GM12878 (cell line): ENCODE measurements around the gene ABCC1. TPM values are rescaled to one million over a fixed set of nuclear protein-coding genes. Genes with fewer than 3 reads are reported as not detected.

Experiments used
- ATAC-seq: fragments of 200-7000 bp; cut with Tn5 transposase; 3 replicates; pipeline ENCODE4 v1.9.1; 2020; ENCODE audit warnings: mild to moderate bottlenecking, moderate library complexity
- BruUV-seq: library from RNA; stranded (reverse); fragments of 400-500 nt; replicated peaks from 2 replicates; lab custom pipeline; 2021; lab: Mats Ljungman, UMichigan
- CTCF ChIA-PET: fragments of 300-600 bp; sonication (Branson Sonifier 250); formaldehyde crosslinking; extraction: SDS; loops from one replicate; lab custom pipeline; 2021; ENCODE audit warnings: inconsistent platforms; lab: Yijun Ruan, JAX
- POLR2A ChIA-PET: fragments of 350-600 bp; formaldehyde crosslinking; extraction: SDS; loops from one replicate; lab custom pipeline; 2021; ENCODE audit warnings: inconsistent platforms; lab: Charles Lee
- RAD21 ChIA-PET: fragments of 300-600 bp; sonication (Branson Sonifier 250); formaldehyde crosslinking; loops from one replicate; lab custom pipeline; 2023; ENCODE audit warnings: antibody characterized with exemption; ENCODE audit not compliant: unreplicated experiment; lab: Charles Lee
- SMC1A ChIA-PET: fragments of 300-600 bp; sonication (Branson Sonifier 250); formaldehyde crosslinking; loops from one replicate; lab custom pipeline; 2023; ENCODE audit not compliant: unreplicated experiment, uncharacterized antibody; lab: Charles Lee
- DNase-seq: peaks from one replicate; pipeline ENCODE4 v3.0.0-alpha.2; 2011; ENCODE audit warnings: low read depth, low spot score
- FAIRE-seq: peaks from 3 replicates; lab custom pipeline; 2011; peaks lifted over from hg19 to GRCh38; lab: Jason Lieb, UNC
- H2AFZ ChIP-seq: 2 replicates; pipeline ENCODE4 v1.6.0; 2011; ENCODE audit warnings: low read depth, low read length, control low read depth; ENCODE audit not compliant: control insufficient read depth
- H3K27ac ChIP-seq: 2 replicates; pipeline ENCODE4 v1.5.1; 2011; ENCODE audit warnings: control low read depth; ENCODE audit not compliant: control insufficient read depth, insufficient read depth
- H3K27me3 ChIP-seq, 2 experiments: replicated peaks in 1 of 2; 2 replicates each; pipeline versions ENCODE4 v1.6.0 to v1.6.1; 2011; ENCODE audit warnings: low read length in 1 of 2; ENCODE audit not compliant: control insufficient read depth in 2 of 2, insufficient read depth in 2 of 2
- H3K36me3 ChIP-seq, 2 experiments: 2 replicates each; pipeline ENCODE4 v1.5.1; 2011; ENCODE audit warnings: low read length in 1 of 2; ENCODE audit not compliant: control insufficient read depth in 2 of 2, insufficient read depth in 2 of 2
- H3K4me1 ChIP-seq: 2 replicates; pipeline ENCODE4 v1.6.1; 2011; ENCODE audit warnings: mild to moderate bottlenecking, low read length, moderate library complexity, mixed read lengths; ENCODE audit not compliant: control insufficient read depth, insufficient read depth
- H3K4me2 ChIP-seq: 2 replicates; pipeline ENCODE4 v1.6.0; 2011; ENCODE audit warnings: control low read depth; ENCODE audit not compliant: control insufficient read depth, insufficient read depth
- H3K4me3 ChIP-seq: fragments of 200-600 bp; sonication (generic); 2 replicates; pipeline ENCODE4 v1.5.1; 2016
- H3K79me2 ChIP-seq: 2 replicates; pipeline ENCODE4 v1.6.0; 2011; ENCODE audit warnings: low read length; ENCODE audit not compliant: control insufficient read depth, insufficient read depth
- H3K9ac ChIP-seq: 2 replicates; pipeline ENCODE4 v1.8.0; 2011; ENCODE audit warnings: low read length, control low read depth, mixed read lengths; ENCODE audit not compliant: control insufficient read depth, insufficient read depth
- H3K9me3 ChIP-seq: replicated peaks from 3 replicates; pipeline ENCODE4 v1.5.1; 2011; ENCODE audit warnings: mild to moderate bottlenecking, low read length; ENCODE audit not compliant: control insufficient read depth, insufficient read depth
- H4K20me1 ChIP-seq: 2 replicates; pipeline ENCODE4 v1.6.0; 2011; ENCODE audit not compliant: control insufficient read depth, insufficient read depth
- CBX3 ChIP-seq: fragments of 200-600 bp; sonication (generic); IDR thresholded peaks from 2 replicates; pipeline ENCODE4 v1.6.1; 2016; ENCODE audit warnings: low read depth, borderline replicate concordance
- CEBPB ChIP-seq, 2 experiments: fragments of 150-350 bp in 1 of 2; IDR thresholded peaks; 2 replicates each; pipeline ENCODE4 v1.6.1; 2012 to 2014; ENCODE audit warnings: low read depth in 2 of 2, low read length in 2 of 2, borderline replicate concordance in 1 of 2, inconsistent platforms in 1 of 2
- EGR1 ChIP-seq, 2 experiments: IDR thresholded peaks; 1 replicate in 1 of 2; 2 replicates in 1 of 2; pipeline ENCODE4 v1.6.1; 2011 to 2012; ENCODE audit warnings: low read depth in 2 of 2, low read length in 2 of 2, borderline replicate concordance in 1 of 2, mild to moderate bottlenecking in 1 of 2, moderate library complexity in 1 of 2
- ESRRA ChIP-seq: IDR thresholded peaks from 2 replicates; pipeline ENCODE4 v1.6.1; 2012; ENCODE audit warnings: mild to moderate bottlenecking, low read length, improper control_type of control experiment
- MEF2A ChIP-seq: IDR thresholded peaks from 2 replicates; pipeline ENCODE4 v1.6.1; 2011; ENCODE audit warnings: low read depth, mild to moderate bottlenecking, low read length, moderate library complexity; ENCODE audit not compliant: insufficient read depth
- MEF2B ChIP-seq: fragments of 450-650 bp; IDR thresholded peaks from 2 replicates; pipeline ENCODE4 v1.6.1; 2018; ENCODE audit warnings: mild to moderate bottlenecking, moderate library complexity; ENCODE audit not compliant: partially characterized antibody, poor library complexity, severe bottlenecking
- SMAD1 ChIP-seq: fragments of 450-650 bp; IDR thresholded peaks from 2 replicates; pipeline ENCODE4 v1.6.1; 2018; ENCODE audit warnings: mild to moderate bottlenecking, low read depth; ENCODE audit not compliant: partially characterized antibody
- STAT3 ChIP-seq: IDR thresholded peaks from 2 replicates; pipeline ENCODE4 v1.6.1; 2011; ENCODE audit warnings: low read depth, low read length, improper control_type of control experiment
- SUZ12 ChIP-seq: fragments of 200-600 bp; sonication (generic); IDR thresholded peaks from one replicate; pipeline ENCODE4 v1.6.1; 2018; ENCODE audit warnings: antibody characterized with exemption, mild to moderate bottlenecking; ENCODE audit not compliant: unreplicated experiment
- TCF12 ChIP-seq: IDR thresholded peaks from 2 replicates; pipeline ENCODE4 v1.6.1; 2011; ENCODE audit warnings: low read depth, mild to moderate bottlenecking, low read length
- ZBTB4 ChIP-seq: fragments of 450-650 bp; formaldehyde crosslinking; IDR thresholded peaks from 2 replicates; pipeline ENCODE4 v1.4.0; 2022; ENCODE audit warnings: mild to moderate bottlenecking, moderate library complexity
- ZNF207 ChIP-seq: fragments of 450-650 bp; IDR thresholded peaks from 2 replicates; pipeline ENCODE4 v1.6.1; 2014; ENCODE audit warnings: antibody characterized with exemption, mild to moderate bottlenecking, borderline replicate concordance
- ZNF384 ChIP-seq: IDR thresholded peaks from 2 replicates; pipeline ENCODE4 v1.6.1; 2012; ENCODE audit warnings: low read depth, mild to moderate bottlenecking, low read length, improper control_type of control experiment, borderline replicate concordance
- WGBS: methylation state at CpG from one replicate; pipeline ENCODE4 v1.1.6; 2016; ENCODE audit warnings: low lambda C conversion rate; ENCODE audit not compliant: insufficient replicate concordance, insufficient coverage; ENCODE audit errors: missing lambda C conversion rate; 5-methylcytosine and 5-hydroxymethylcytosine counted together
- in situ Hi-C: fragments of 300-500 bp; cut with MboI; formaldehyde crosslinking; loops from 9 replicates; pipeline ENCODE4 v1.14.3; 2018; ENCODE audit warnings: mixed read lengths
- intact Hi-C: fragments of 100-400 bp; cut with micrococcal nuclease; formaldehyde crosslinking; loops from one replicate; pipeline ENCODE4 v1.14.2; 2022; ENCODE audit not compliant: unreplicated experiment
- polyA plus RNA-seq, 11 experiments: library from polyadenylated mRNA; depleted of rRNA in 4 of 11; unstranded in 6 of 11; stranded (reverse) in 5 of 11; fragments of >200 nt; fragmentation: Nextera tagmentation in 4 of 11; fragmentation: Illumina TruSeq in 1 of 11; extraction: Ambion mirVana in 4 of 11; extraction: Trizol in 1 of 11; gene quantifications; 1 replicate in 1 of 11; 2 replicates in 10 of 11; pipeline versions ENCODE4 v1.2.1 to v1.2.3, GENCODE V29; 2011 to 2016; ENCODE audit warnings: inconsistent platforms in 2 of 11, missing spikeins in 2 of 11, low read depth in 1 of 11
- total RNA-seq, 4 experiments: library from RNA; depleted of rRNA in 3 of 4; stranded (reverse); fragments of >200 nt in 3 of 4; fragmentation: Illumina TruSeq in 1 of 4; extraction: Trizol in 1 of 4; gene quantifications; 2 replicates each; pipeline versions ENCODE4 v1.2.1 to v1.2.3, GENCODE V29; 2013 to 2021
- TF ChIP-seq, protein P1 (sequence below): fragments of 450-650 bp; IDR thresholded peaks from 2 replicates; pipeline ENCODE4 v1.6.1; 2017; ENCODE audit warnings: antibody characterized with exemption, mild to moderate bottlenecking, moderate library complexity

The ABCC1 gene
- total and polyA plus RNA-seq, 10 of the 15 experiments (the other 5 are each of a cell fraction or from before 2014, with no cell fraction given), result 3.2 to 44.6 (median 14.5) TPM

GRCh38 chr16:15993541-15993940, 44.1 kb downstream of the ABCC1 start:
- SMC1A ChIA-PET, result no interaction called here
- FAIRE-seq (no peak), DNase-seq (no peak), ATAC-seq (no peak)
- Histone ChIP-seq H3K9me3 (no peaks in the 10 kb centered on the region), H3K36me3 (peaks cover 2 to 16% of the 10 kb centered on the region in 2 experiments; a peak in 3 of 4 replicates), H3K4me2 (no peak overlapping the region), H2AFZ (no peak overlapping the region), H3K79me2 (peaks cover 42% of the 10 kb centered on the region), H3K9ac (no peak overlapping the region), H3K4me1 (peaks cover 8% of the 10 kb centered on the region), H4K20me1 (no peaks in the 10 kb centered on the region), H3K27me3 (no peaks in the 10 kb centered on the region), H3K27ac (no peak overlapping the region), H3K4me3 (no peak overlapping the region)
- 97% methylated on average over 8 of the region's 8 CpGs for WGBS
- RAD21 ChIA-PET, result no interaction called here
- no peak for TF ChIP-seq CBX3
- no peak for TF ChIP-seq ESRRA
- TF ChIP-seq ZNF384, result no peak
- no peak for TF ChIP-seq SUZ12
- TF ChIP-seq ZBTB4, result no peak
- no peak for TF ChIP-seq SMAD1
- TF ChIP-seq, protein P1, sequence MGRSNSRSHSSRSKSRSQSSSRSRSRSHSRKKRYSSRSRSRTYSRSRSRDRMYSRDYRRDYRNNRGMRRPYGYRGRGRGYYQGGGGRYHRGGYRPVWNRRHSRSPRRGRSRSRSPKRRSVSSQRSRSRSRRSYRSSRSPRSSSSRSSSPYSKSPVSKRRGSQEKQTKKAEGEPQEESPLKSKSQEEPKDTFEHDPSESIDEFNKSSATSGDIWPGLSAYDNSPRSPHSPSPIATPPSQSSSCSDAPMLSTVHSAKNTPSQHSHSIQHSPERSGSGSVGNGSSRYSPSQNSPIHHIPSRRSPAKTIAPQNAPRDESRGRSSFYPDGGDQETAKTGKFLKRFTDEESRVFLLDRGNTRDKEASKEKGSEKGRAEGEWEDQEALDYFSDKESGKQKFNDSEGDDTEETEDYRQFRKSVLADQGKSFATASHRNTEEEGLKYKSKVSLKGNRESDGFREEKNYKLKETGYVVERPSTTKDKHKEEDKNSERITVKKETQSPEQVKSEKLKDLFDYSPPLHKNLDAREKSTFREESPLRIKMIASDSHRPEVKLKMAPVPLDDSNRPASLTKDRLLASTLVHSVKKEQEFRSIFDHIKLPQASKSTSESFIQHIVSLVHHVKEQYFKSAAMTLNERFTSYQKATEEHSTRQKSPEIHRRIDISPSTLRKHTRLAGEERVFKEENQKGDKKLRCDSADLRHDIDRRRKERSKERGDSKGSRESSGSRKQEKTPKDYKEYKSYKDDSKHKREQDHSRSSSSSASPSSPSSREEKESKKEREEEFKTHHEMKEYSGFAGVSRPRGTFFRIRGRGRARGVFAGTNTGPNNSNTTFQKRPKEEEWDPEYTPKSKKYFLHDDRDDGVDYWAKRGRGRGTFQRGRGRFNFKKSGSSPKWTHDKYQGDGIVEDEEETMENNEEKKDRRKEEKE, result no peak
- TF ChIP-seq EGR1 (IDR thresholded peaks at IDR 0.05; ENCODE audit: borderline replicate concordance in 1 of 2, low read depth in 2 of 2, low read length in 2 of 2), result no peak
- no peak for TF ChIP-seq MEF2A
- no peak for TF ChIP-seq CEBPB (IDR thresholded peaks at IDR 0.05; ENCODE audit: borderline replicate concordance in 1 of 2, low read depth in 2 of 2, low read length in 2 of 2)
- TF ChIP-seq STAT3, result no peak
- TF ChIP-seq TCF12, result no peak
- no peak for TF ChIP-seq MEF2B
- TF ChIP-seq ZNF207, result no peak
- intact Hi-C loops (no loop called here), in situ Hi-C loops (no loop called here)
- CTCF ChIA-PET, result no interaction called here
- no TSS peak for BruUV-seq
- POLR2A ChIA-PET, result interaction anchor here (0.6 kb wide), 1 partner anchor 37 kb away, joined by 3 read pairs; no protein-coding TSS in a partner anchor
